ENCODE data around the gene MSH6.

The MSH6 gene, protein sequence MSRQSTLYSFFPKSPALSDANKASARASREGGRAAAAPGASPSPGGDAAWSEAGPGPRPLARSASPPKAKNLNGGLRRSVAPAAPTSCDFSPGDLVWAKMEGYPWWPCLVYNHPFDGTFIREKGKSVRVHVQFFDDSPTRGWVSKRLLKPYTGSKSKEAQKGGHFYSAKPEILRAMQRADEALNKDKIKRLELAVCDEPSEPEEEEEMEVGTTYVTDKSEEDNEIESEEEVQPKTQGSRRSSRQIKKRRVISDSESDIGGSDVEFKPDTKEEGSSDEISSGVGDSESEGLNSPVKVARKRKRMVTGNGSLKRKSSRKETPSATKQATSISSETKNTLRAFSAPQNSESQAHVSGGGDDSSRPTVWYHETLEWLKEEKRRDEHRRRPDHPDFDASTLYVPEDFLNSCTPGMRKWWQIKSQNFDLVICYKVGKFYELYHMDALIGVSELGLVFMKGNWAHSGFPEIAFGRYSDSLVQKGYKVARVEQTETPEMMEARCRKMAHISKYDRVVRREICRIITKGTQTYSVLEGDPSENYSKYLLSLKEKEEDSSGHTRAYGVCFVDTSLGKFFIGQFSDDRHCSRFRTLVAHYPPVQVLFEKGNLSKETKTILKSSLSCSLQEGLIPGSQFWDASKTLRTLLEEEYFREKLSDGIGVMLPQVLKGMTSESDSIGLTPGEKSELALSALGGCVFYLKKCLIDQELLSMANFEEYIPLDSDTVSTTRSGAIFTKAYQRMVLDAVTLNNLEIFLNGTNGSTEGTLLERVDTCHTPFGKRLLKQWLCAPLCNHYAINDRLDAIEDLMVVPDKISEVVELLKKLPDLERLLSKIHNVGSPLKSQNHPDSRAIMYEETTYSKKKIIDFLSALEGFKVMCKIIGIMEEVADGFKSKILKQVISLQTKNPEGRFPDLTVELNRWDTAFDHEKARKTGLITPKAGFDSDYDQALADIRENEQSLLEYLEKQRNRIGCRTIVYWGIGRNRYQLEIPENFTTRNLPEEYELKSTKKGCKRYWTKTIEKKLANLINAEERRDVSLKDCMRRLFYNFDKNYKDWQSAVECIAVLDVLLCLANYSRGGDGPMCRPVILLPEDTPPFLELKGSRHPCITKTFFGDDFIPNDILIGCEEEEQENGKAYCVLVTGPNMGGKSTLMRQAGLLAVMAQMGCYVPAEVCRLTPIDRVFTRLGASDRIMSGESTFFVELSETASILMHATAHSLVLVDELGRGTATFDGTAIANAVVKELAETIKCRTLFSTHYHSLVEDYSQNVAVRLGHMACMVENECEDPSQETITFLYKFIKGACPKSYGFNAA (N-terminal part only)

DNA sequence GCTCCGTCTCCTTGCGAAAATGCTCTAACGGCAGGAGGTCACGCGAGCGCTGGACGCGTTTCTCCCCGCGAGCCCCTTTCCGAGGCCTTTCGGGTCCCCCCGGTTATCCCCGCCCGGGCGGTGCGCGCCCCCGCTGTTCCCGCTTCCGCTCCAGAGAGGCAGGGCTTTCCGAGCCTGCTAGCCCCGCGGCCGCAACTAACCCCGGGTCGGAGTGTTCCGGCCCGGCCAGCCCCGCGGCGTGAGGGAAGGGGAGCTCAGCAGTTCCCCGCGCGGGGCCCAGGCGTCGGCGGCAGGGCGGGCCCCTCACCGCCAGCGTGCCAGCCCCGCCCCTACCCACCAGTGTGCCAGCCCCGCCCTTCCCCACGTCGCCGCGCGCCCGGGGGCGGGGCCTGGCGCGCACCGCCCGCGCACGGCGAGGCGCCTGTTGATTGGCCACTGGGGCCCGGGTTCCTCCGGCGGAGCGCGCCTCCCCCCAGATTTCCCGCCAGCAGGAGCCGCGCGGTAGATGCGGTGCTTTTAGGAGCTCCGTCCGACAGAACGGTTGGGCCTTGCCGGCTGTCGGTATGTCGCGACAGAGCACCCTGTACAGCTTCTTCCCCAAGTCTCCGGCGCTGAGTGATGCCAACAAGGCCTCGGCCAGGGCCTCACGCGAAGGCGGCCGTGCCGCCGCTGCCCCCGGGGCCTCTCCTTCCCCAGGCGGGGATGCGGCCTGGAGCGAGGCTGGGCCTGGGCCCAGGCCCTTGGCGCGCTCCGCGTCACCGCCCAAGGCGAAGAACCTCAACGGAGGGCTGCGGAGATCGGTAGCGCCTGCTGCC, at the start of gene MSH6:
MSH6 (plus strand) TSS at position 475 of the 815 bp plus-strand sequence; CDS start at position 564, 89 bp downstream.
- DNase-seq (ENCODE audit: low read depth in 3 of 3), result peak; percentile 69 to 85 (median 79)

DNA sequence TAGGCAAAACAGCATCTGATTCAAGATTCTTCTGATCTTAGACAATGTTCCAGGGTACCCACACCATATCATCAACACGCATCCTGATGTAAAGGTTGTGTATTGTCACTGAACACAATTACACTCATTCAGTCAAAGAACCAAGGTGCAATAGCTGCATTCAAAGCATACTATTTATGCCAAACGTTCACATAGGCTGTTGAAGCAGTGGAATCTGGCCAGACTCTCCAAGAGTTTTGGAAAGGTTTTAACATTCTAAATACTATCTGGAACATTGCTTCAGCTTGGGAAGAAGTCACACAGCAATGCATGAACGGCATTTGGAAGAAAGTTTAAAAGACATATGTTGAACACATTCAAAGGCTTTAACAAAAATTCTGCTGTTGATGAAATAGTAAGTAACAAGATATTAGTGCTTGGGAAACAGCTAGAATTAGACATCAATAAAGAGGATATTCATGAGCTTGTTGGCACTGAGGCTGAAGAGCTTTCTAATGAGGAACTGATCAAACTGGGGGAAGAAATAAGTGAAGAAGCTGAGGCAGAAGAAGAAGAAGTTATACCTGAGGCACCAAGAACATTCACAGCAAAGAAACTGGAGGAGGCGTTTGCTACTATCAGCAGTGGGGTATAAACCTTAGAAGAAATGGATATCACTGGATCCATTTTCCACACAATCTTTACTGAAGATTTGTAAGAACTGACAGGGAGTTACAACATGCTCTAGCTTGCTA, 47.6 kb upstream of the MSH6 start:
- no peak for DNase-seq (ENCODE audit: low read depth in 3 of 3)

DNA sequence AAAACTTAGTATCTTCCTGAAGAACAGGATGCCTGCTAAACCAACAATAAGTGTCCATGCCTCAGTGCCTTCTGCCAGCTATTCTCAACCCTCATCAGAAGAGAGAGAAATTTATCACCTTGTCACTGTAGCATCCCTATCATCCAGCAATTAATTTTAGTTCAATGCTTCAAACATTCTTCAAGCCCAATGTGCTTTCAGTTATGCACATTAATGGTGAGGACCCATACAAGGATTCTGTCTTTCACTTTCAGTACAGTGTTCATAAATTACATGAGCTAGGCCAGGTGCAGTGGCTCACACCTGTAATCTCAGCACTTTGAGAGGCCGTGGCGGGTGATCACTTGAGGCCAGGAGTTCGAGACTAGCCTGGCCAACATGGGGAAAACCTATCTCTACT, 47.0 kb upstream of the MSH6 start:
- DNase-seq (ENCODE audit: low read depth in 3 of 3), result no peak

DNA sequence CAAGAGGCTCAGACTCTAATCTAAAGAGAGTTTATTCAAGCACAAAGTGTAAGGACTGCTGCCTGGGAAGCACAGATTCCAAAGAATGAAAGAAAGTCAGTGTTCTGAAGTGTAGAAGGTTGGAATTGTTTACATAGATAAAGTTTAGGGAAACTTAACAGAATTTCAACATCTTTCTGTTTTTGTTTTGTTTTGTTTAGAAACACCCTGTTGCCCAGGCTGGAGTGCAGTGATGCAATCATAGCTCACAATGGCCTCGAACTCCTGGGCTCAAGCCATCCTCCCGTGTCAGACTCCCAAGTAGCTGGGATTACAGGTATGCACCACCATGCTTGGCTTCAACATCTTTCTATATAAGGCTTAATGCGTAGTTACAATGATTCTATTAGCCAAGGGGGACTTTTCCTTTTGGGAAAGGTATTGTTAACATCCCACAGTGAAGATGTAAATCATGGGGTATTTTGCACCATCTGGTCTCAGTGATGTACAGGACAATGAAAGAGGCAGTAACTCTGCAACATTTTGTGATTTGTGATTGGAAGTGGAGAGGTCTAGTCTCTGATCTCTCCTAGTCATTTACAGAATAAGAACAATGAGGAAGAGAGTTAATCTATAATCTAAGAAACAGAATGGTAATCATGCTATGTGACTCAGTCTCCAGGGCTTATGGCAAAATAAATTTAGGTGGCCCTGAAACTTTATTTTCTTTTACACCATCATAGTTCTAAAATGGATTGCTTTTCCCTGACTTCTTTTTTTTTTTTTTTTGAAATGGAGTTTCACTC, 45.6 kb upstream of the MSH6 start:
- DNase-seq (ENCODE audit: low read depth in 3 of 3), result no peak

DNA sequence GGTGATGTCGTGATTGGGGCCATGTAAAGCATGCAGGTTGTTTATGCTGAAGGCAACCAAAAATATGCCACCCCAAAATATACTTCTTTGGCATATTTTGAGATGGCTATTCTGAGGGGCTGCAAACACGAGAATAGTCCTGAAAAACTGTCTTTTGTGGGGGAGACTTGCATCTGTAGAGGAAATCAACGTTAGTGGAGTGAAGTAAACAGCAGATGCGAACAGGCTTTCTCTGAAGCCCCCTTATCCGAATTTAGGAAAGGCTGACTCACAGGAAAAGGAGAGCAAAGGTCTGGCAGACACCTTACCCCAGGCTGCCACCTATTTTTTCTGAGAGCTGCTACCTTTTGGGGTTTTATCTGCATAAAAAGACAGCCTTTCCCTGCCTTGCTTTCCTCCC, 44.6 kb upstream of the MSH6 start:
- no peak for DNase-seq (ENCODE audit: low read depth in 3 of 3)

DNA sequence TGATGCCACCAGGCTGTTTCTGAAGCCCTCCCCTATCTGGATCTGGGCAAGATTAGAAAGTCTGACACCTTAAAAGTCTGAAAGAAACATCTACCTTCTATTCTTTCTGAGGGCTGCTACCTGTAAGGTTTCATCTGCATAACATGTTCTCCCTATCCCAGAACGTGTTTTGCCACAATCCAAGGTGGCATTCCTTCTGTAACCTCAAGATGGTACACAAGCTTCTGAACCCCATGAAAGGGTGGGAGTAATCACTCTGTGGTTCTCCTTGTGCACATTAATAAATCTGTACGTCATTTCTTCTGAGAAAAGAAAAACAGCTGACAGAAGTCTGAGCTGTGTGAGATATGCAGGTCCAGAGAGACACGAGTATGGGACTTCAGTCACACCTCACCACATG, 41.8 kb upstream of the MSH6 start:
- DNase-seq (ENCODE audit: low read depth in 3 of 3), result no peak

DNA sequence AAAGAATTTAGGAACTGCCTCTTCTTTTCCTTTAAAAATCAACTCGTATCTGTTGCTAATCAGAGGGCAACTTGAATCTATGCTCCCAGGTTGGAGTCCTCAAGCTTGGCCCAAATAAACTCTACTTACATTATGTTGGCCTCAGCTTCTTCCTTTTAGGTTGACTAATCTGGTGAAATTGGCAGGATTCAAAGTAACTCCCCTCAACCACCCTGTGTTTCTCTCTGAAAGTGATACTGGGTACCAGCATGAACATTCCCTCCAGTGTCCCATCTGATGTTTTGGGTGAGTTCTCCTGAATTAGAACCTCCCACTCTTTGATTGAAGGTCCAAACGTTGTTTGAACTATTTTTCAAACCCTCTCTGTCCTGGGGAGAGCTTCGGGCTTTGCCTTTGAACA, 41.3 kb upstream of the MSH6 start:
- DNase-seq (ENCODE audit: low read depth in 3 of 3), result no peak

DNA sequence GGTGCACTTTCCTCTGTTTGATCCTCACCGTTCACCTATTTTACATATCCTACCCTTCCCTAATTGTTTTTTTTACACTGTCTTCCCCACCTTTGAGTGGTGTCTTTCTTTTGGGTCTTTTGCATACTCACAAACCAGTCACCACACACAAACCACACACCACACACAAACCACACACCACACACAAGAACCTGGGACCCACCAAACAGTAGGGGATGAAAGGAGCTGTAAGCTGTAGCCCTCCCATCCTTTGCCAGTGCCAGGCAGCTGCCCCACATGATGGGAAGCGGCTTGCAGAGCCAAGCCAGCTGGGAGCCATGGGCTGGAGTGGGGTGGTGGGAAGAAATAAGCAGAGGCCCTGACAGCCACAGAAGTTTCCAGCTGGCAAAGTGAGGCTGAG, 38.9 kb upstream of the MSH6 start:
- no peak for DNase-seq (ENCODE audit: low read depth in 3 of 3)

DNA sequence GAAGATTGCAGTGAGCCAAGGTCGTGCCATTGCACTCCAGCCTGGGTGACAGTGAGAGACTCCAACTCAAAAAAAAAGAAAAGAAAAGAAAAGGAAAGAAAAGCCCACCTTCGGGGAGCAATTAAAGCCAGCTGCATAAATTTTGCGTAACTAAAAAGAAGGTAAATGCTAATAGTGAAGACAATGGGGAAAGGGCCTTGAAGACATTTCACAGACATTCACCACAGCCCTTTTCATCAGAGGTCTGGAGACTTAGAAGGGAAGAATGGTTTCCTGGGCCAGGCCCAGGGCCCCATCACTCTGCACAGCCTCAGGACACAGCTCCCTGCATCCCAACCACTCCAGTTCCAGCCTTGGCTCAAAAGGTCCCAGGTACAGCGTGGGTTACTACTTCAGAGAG, 35.1 kb upstream of the MSH6 start:
- DNase-seq (ENCODE audit: low read depth in 3 of 3), result no peak

DNA sequence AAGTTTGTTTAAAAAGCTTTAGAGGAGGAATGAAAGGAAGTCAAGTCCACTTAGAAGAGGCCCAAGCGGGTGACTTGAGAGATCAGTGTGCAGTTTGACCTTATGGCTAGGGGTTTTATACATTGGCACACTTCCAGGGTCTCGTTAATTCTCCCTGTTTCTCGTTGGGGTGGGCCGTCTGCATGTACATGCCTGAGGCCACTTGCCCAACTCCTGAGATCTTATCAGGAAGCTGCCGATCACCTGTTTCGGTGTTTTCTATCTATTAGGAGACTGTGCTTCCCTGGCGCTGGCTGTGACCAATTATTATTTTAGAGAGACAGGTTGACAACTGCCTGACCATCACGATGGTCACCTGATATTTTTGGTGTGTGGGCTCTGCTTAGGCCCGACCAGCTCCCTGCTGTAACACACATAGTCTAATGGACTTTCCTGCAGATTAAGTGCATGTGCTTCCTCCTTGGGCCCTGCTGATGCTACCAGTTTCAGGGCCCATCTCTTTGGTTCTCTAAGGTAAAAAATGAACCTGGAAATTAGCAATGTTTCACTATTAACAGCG, 31.0 kb upstream of the MSH6 start:
- no peak for DNase-seq (ENCODE audit: low read depth in 3 of 3)

DNA sequence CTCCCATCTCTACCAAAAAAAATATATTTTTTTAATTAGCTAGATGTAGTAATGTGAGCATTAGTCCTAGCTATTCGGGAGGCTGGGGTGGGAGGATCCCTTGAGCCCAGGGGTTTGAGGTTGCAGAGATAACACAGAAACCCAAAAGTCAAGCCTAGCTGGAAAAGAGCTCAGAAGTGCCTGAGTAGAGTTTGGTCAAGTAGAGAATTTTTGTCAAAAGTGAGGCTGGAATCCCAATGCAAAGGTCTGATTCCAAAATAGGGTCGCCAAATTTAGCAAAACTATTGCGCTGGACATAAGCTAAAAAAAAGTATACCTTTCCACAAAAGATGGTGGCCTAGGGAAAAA, 15.5 kb upstream of the MSH6 start:
- no peak for DNase-seq (ENCODE audit: low read depth in 3 of 3)

DNA sequence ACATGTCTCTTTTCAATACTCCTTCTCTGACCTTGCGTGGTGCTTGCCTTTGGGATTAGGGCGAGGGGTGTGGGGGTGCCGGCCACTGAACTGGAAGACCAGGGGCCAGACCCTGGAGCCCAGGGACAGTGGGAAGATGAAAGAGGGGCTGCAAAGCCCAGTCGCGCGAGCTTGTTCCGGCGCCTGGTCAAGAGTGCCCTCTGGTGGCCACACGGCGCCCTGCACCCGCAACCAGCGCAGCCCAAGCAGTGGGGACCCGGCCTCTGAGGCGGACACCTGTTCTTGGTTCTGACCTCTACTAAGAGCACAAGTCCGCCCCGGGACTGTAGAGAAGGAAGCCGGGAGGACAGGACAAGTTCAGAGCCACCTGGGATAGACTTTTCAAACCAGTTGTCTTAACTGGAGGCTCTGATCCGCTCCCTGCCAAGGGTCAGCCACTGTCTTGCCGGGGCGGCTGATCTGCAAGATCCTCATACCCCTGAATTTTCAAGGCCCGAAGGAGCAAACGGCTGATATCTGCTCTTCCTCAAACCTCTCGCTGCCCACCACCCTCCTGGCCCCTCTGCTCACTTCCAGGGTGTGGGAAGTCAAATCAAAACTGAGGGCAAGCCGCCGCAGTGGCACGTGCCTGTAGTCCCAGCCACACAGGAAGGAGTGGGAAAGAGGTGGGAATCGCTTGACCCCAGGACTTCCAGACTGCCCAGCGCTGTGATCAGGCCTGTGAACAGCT, 14.9 kb upstream of the MSH6 start:
- DNase-seq (ENCODE audit: low read depth in 3 of 3), result peak; percentile 32 to 55 (median 50)

DNA sequence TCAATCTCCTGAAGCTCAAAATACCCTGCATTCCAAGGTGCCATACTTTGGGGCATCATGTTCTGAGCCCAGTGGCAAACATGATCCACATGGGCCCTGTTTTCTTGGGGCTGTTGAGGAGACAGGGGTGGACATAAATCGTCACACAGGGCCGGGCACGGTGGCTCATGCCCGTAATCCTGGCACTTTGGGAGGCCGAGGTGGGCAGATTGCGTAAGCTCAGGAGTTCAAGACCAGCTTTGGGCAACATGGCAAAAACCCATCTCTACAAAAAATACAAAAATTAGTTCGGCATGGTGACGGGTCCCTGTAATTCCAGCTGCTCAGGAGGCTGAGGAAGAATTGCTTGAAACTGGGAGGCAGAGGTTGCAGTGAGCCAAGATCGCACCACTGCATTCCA, 13.6 kb upstream of the MSH6 start:
- no peak for DNase-seq (ENCODE audit: low read depth in 3 of 3)

DNA sequence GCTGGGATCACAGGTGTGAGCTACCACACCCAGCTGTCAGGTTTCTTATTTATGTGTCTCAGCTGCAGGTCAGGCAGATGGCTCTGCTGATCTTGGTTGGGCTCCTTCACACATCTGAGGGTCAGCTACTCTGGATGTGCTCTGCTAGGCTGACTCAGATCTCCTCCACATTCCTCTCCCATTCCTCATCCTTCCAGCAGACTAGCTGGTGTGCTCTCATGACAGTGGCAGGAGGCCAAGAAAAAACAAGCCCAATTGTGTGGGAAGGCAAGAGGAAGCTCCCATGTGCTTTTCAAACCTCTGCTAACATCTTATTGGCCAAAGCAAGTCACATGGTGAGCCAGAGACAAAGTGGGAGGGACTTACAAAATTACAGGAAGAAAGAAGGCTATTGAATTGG, 11.7 kb upstream of the MSH6 start:
- no peak for DNase-seq (ENCODE audit: low read depth in 3 of 3)

DNA sequence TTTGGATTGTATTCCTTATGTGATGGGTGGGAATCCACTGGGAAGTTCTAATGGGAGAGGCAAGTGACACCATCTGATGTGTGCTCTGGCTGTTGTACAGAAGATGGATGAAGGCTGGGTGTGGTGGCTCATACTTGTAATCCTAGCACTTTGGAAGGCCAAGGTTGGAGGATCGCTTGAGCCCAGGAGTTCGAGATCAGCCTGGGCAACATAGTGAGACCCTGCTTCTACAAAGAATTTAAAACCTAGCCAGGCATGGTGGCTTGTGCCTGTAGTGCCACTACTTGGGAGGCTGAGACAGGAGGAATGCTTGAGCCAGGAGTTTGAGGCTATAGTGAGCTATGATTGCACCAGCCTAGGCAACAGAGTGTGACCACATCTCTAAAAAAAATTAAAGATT, 10.6 kb upstream of the MSH6 start:
- no peak for DNase-seq (ENCODE audit: low read depth in 3 of 3)

DNA sequence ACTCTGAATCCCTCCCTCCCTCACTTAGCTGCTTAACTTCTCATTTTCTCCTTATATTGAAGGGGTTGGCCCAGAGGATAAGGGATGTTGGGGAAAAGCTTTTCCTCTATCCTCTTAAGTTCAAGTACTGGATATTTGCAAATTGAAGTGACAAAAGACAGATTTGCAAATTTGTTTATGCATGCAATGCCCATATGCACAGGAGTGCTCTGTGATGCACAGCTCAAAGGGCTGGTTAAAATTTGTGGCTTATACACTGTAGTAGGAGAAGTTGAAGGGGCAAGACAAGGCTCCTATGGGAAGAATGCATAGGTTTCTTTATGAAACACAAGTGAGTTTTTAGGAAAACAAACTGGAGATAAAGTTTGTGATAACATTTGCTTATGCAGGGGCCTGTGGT, 8.4 kb upstream of the MSH6 start:
- no peak for DNase-seq (ENCODE audit: low read depth in 3 of 3)

DNA sequence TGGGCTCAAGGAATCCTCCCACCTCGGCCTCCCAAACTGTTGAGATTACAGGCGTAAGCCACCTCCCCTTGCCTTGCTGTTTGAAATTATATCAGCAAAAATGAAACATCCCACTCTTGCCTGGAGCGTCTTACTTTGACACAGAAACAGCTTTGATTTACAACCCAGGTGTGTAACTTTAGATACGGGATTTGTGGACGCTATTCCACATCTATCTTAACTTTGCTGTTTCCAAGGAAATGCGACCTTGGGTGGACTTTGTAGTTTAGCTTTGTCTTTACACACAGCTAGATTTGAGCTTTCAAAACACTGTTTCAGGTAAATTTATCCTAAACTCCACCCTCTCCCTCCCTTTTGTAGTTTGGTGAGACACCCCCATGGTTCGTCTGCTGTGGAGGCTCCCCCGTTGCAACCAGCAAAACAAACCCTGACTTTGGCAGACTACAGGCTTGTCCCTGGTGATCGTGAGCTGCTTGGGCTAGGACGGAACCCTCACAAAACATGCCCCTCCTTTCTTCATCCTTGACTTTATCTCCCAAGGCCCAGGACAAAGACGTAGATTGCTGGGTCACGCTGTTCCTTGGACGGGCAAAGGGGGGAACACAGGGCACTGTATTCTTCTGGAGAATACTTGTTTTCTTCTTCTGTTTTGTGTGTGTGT, 5.5 kb upstream of the MSH6 start:
- DNase-seq (ENCODE audit: low read depth in 3 of 3), result no peak

DNA sequence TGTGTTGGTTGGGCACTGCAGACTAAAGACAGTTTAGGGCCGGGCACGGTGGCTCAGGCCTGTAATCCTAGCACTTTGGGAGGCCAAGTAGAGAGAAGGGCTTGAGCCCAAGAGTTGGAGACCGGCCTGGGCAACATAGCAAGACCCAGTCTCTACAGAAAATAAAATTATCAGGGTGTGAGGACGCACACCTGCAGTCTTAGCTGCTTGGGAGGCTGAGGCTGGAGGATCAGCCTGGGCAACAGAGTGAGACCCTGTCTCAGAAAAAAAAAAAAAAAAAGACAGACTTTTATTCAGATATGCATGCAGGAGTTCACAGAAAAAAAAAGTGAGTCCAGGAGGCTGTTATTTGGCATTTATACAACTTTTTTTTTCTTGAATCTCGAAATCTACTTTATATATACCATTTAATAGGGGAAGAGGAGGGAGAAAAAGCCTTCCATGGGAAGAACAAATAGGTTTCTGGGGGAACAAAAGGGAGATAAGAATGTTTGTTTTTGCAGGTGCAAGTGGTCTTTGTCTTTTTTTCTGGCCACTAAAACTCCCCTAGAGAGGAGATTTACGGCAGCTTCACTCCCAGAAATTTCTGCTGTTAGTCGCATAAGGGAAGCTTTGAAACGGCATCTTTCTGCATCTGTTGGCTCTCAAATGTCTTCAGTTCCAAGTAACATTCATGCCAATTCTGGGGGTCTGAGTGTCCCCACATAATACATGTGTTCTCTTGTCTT, 4.1 kb upstream of the MSH6 start:
- no peak for DNase-seq (ENCODE audit: low read depth in 3 of 3)

All from stimulated activated CD4-positive, alpha-beta T cell treated with anti-CD3 and anti-CD28 coated beads, TNF-alpha, amount 100 ng/mL, for 48 hours (primary cell).